Right lobe of liver (tissue), 4 donors: ENCODE measurements around the gene USP33.

Source experiments
- CTCF ChIP-seq, 4 donors: fragments of 200-600 bp in 3 of 4; fragments of 450-650 bp in 1 of 4; IDR thresholded peaks; one replicate each; pipeline versions ENCODE4 v1.5.1 to v1.8.0; 2016 to 2022; ENCODE audit warnings: antibody characterized with exemption in 4 of 4, mild to moderate bottlenecking in 2 of 4
- POLR2A ChIP-seq: fragments of 450-650 bp; IDR thresholded peaks from one replicate; pipeline ENCODE4 v1.6.1; 2017; ENCODE audit warnings: antibody characterized with exemption, mild to moderate bottlenecking
- donor health status: DM: no; HTN: no; CAD: no.
- donor health status: DM: no; HTN: no; CAD: no.
- donor health status: DM: no; HTN: yes; CAD: no.

DNA sequence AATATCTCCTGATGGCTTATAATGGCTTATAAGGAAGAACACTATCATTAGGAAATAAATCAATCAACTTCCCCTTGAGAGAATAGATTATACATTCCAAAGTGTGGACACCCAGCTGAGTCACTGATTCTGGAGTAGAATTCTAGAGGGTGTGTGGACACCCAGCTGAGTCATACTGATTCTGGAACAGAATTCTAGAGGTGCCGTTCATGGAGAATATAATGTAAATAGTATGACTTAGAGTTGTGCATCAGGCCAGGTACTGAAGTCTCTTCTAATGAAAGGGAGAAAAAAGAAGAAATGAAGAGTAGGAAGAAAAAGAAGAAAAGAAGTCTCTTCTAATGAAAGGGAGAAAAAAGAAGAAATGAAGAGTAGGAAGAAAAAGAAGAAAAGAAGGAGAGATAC, 2.4 kb upstream of the USP33 start:
- TF ChIP-seq POLR2A (no peak), CTCF (IDR thresholded peaks at IDR 0.05) (no peak)
